Peyer's patch (tissue), 4 donors: ENCODE results near the gene SLC51B. TPM values are rescaled to one million over a fixed set of nuclear protein-coding genes. Genes with fewer than 3 reads are reported as not detected.

Source experiments
- DNase-seq, 3 donors: peaks; one replicate each; pipeline ENCODE4 v3.0.0-alpha.2; 2017 to 2019
- H3K27ac ChIP-seq, 4 donors: fragments of 200-600 bp; sonication (generic); one replicate each; pipeline ENCODE4 v1.5.1; 2016 to 2019
- H3K27me3 ChIP-seq, 2 donors: fragments of 200-600 bp; sonication (generic); one replicate each; pipeline ENCODE4 v1.5.1; 2019
- H3K36me3 ChIP-seq, 3 donors: fragments of 200-600 bp; sonication (generic); one replicate each; pipeline ENCODE4 v1.5.1; 2016 to 2019
- H3K4me1 ChIP-seq, 4 donors: fragments of 200-600 bp; sonication (generic); one replicate each; pipeline ENCODE4 v1.5.1; 2016 to 2019
- H3K4me3 ChIP-seq, 4 donors: fragments of 200-600 bp; sonication (generic); 1 replicate in 3 of 4; 2 replicates in 1 of 4; pipeline ENCODE4 v1.5.1; 2016 to 2019; ENCODE audit warnings: mild to moderate bottlenecking in 1 of 4
- H3K9me3 ChIP-seq, 4 donors: fragments of 200-600 bp; sonication (generic); one replicate each; pipeline ENCODE4 v1.5.1; 2016 to 2019; ENCODE audit warnings: mild to moderate bottlenecking in 1 of 4
- POLR2A ChIP-seq, 2 donors: fragments of 450-650 bp; IDR thresholded peaks; one replicate each; pipeline ENCODE4 v1.5.1; 2017; ENCODE audit warnings: antibody characterized with exemption in 2 of 2, mild to moderate bottlenecking in 2 of 2, moderate library complexity in 2 of 2
- total RNA-seq, 4 donors: library from RNA; depleted of rRNA; stranded (reverse); fragments of >200 nt; gene quantifications; one replicate each; pipeline ENCODE4 v1.1.0, GENCODE V29; 2016
- TF ChIP-seq, protein P1 (sequence below), 6 experiments: fragments of 450-650 bp in 4 of 6; fragments of 200-600 bp in 2 of 6; sonication (generic) in 1 of 6; IDR thresholded peaks; one replicate each; pipeline ENCODE4 v1.5.1; 2017 to 2019; ENCODE audit warnings: antibody characterized with exemption in 6 of 6, mild to moderate bottlenecking in 3 of 6, moderate library complexity in 1 of 6

Gene SLC51B
- total RNA-seq, result 100 to 1,000 TPM in 3 of 4 donors, 1 to 10 TPM in 1; 4.1 to 374 (median 196) TPM

GRCh38 chr15:65044724-65045481 lies at the start of gene SLC51B:
Gene SLC51B (plus strand): TSS chr15:65045387. CDS start chr15:65050005, 4,618 bp downstream.
- Histone ChIP-seq H3K4me1 (peaks cover 0 to 32% (median 11%) of the 10 kb centered on the region in 4 donors), H3K27me3 (no peaks in the 10 kb centered on the region), H3K4me3 (peak within 1 kb of the TSS in 3 of 4 donors; percentile 13 to 53 (median 46)), H3K9me3 (no peaks in the 10 kb centered on the region), H3K27ac (peak within 1 kb of the TSS in 3 of 4 donors; percentile 62 to 91 (median 76)), H3K36me3 (no peaks in the 10 kb centered on the region)
- DNase-seq, result peak in 2 of 3 donors; percentile 81 to 86
- TF ChIP-seq POLR2A (IDR thresholded peaks at IDR 0.05), result peak; percentile 77 to 85
- TF ChIP-seq, protein P1, sequence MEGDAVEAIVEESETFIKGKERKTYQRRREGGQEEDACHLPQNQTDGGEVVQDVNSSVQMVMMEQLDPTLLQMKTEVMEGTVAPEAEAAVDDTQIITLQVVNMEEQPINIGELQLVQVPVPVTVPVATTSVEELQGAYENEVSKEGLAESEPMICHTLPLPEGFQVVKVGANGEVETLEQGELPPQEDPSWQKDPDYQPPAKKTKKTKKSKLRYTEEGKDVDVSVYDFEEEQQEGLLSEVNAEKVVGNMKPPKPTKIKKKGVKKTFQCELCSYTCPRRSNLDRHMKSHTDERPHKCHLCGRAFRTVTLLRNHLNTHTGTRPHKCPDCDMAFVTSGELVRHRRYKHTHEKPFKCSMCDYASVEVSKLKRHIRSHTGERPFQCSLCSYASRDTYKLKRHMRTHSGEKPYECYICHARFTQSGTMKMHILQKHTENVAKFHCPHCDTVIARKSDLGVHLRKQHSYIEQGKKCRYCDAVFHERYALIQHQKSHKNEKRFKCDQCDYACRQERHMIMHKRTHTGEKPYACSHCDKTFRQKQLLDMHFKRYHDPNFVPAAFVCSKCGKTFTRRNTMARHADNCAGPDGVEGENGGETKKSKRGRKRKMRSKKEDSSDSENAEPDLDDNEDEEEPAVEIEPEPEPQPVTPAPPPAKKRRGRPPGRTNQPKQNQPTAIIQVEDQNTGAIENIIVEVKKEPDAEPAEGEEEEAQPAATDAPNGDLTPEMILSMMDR (IDR thresholded peaks at IDR 0.05), result no peak

GRCh38 chr15:64997066-64997465 lies 48.1 kb upstream of the SLC51B start:
- H3K9me3 ChIP-seq, result no peaks in the 10 kb centered on the region
- H3K36me3 ChIP-seq, result peaks cover 0 to under 1% (median 0%) of the 10 kb centered on the region in 3 donors
- no peak for DNase-seq
- H3K27me3 ChIP-seq, result no peaks in the 10 kb centered on the region
- no peaks in the 10 kb centered on the region for H3K4me1 ChIP-seq
- TF ChIP-seq POLR2A (IDR thresholded peaks at IDR 0.05), result no peak
- TF ChIP-seq, protein P1 (IDR thresholded peaks at IDR 0.05), result no peak
- H3K4me3 ChIP-seq, result no peak overlapping the region
- no peak overlapping the region for H3K27ac ChIP-seq

GRCh38 chr15:64997745-64998375 lies 47.3 kb upstream of the SLC51B start:
- no peak overlapping the region for H3K27ac ChIP-seq
- no peaks in the 10 kb centered on the region for H3K9me3 ChIP-seq
- no peak overlapping the region for H3K4me3 ChIP-seq
- peaks cover 0 to 8% (median 0%) of the 10 kb centered on the region in 3 donors for H3K36me3 ChIP-seq
- DNase-seq, result no peak
- H3K27me3 ChIP-seq, result no peaks in the 10 kb centered on the region
- no peaks in the 10 kb centered on the region for H3K4me1 ChIP-seq
- no peak for TF ChIP-seq POLR2A (IDR thresholded peaks at IDR 0.05)
- TF ChIP-seq, protein P1 (IDR thresholded peaks at IDR 0.05), result no peak

- no peak for DNase-seq
- Histone ChIP-seq H3K4me3 (no peak overlapping the region), H3K4me1 (no peaks in the 10 kb centered on the region), H3K27ac (no peak overlapping the region), H3K9me3 (no peaks in the 10 kb centered on the region), H3K27me3 (no peaks in the 10 kb centered on the region), H3K36me3 (peaks cover 0 to 14% (median 0%) of the 10 kb centered on the region in 3 donors)
- no peak for TF ChIP-seq POLR2A (IDR thresholded peaks at IDR 0.05)
- TF ChIP-seq, protein P1 (IDR thresholded peaks at IDR 0.05), result no peak
Measured at GRCh38 chr15:65004993-65005392, 40.2 kb upstream of the SLC51B start.

DNA sequence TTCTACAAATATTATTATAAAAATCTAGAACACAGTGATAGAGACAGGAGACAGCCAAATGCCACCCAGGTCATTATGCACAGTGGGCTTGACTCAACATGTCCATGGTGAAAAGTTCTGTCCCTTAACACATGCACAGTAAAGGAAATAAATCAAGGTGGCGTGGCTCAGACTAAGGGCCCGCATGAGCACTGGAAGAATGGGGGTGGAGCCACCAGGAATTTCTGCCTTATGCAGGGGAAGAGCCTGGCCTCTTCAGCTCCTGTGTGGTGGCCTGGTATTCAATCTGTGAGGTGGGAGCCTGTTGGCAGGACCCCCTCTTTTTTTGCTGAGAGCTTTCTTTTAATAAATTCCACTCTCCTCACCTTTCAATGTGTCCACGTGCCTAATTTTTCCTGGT lies 38.3 kb upstream of the SLC51B start:
- Histone ChIP-seq H3K27me3 (no peaks in the 10 kb centered on the region), H3K4me1 (no peaks in the 10 kb centered on the region), H3K36me3 (peaks cover 0 to 23% (median 0%) of the 10 kb centered on the region in 3 donors), H3K4me3 (no peak overlapping the region), H3K9me3 (no peaks in the 10 kb centered on the region), H3K27ac (no peak overlapping the region)
- TF ChIP-seq, protein P1 (IDR thresholded peaks at IDR 0.05), result no peak
- no peak for TF ChIP-seq POLR2A (IDR thresholded peaks at IDR 0.05)
- DNase-seq, result no peak
